ENCODE measurements around the gene COX17. TPM values are rescaled to one million over a fixed set of nuclear protein-coding genes. Genes with fewer than 3 reads are reported as not detected.
A peak's percentile ranks its signal among the peaks of the same experiment; 100 is the strongest.

Gene COX17
- total RNA-seq, 1 donor from 2014 or later, result 16.9 TPM

GRCh38 chr3:119653876-119654275, 23.3 kb downstream of the COX17 start:
- no peaks in the 10 kb centered on the region for H3K36me3 Mint-ChIP-seq (ENCODE audit: low read depth, unreplicated experiment)
- TF ChIP-seq CTCF (IDR thresholded peaks at IDR 0.05; ENCODE audit: unreplicated experiment), result no peak
- H3K9me3 Mint-ChIP-seq (ENCODE audit: unreplicated experiment), result no peaks in the 10 kb centered on the region
- H3K4me1 Mint-ChIP-seq (ENCODE audit: unreplicated experiment), result peaks cover 23% of the 10 kb centered on the region
- DNase-seq (ENCODE audit: low spot score), result no peak
- H3K4me3 Mint-ChIP-seq (ENCODE audit: unreplicated experiment), result no peak overlapping the region
- peaks cover 4% of the 10 kb centered on the region for H3K27me3 Mint-ChIP-seq (ENCODE audit: unreplicated experiment)
- no peak overlapping the region for H3K27ac Mint-ChIP-seq (ENCODE audit: unreplicated experiment)

GRCh38 chr3:119652306-119653033, 24.7 kb downstream of the COX17 start:
- H3K4me1 Mint-ChIP-seq (ENCODE audit: unreplicated experiment), result peaks cover 28% of the 10 kb centered on the region
- no peak overlapping the region for H3K27ac Mint-ChIP-seq (ENCODE audit: unreplicated experiment)
- no peak overlapping the region for H3K4me3 Mint-ChIP-seq (ENCODE audit: unreplicated experiment)
- H3K9me3 Mint-ChIP-seq (ENCODE audit: unreplicated experiment), result no peaks in the 10 kb centered on the region
- peaks cover 4% of the 10 kb centered on the region for H3K27me3 Mint-ChIP-seq (ENCODE audit: unreplicated experiment)
- no peak for TF ChIP-seq CTCF (IDR thresholded peaks at IDR 0.05; ENCODE audit: unreplicated experiment)
- H3K36me3 Mint-ChIP-seq (ENCODE audit: low read depth, unreplicated experiment), result no peaks in the 10 kb centered on the region
- DNase-seq (ENCODE audit: low spot score), result no peak

GRCh38 chr3:119649761-119650160, 27.4 kb downstream of the COX17 start:
- TF ChIP-seq CTCF (IDR thresholded peaks at IDR 0.05; ENCODE audit: unreplicated experiment), result no peak
- Mint-ChIP-seq H3K36me3 (ENCODE audit: low read depth, unreplicated experiment) (no peaks in the 10 kb centered on the region), H3K4me3 (ENCODE audit: unreplicated experiment) (no peak overlapping the region), H3K4me1 (ENCODE audit: unreplicated experiment) (peaks cover 42% of the 10 kb centered on the region), H3K27me3 (ENCODE audit: unreplicated experiment) (peaks cover 2% of the 10 kb centered on the region), H3K9me3 (ENCODE audit: unreplicated experiment) (no peaks in the 10 kb centered on the region), H3K27ac (ENCODE audit: unreplicated experiment) (no peak overlapping the region)
- DNase-seq (ENCODE audit: low spot score), result no peak

- Mint-ChIP-seq H3K9me3 (ENCODE audit: unreplicated experiment) (no peaks in the 10 kb centered on the region), H3K36me3 (ENCODE audit: low read depth, unreplicated experiment) (no peaks in the 10 kb centered on the region), H3K27ac (ENCODE audit: unreplicated experiment) (peak overlapping the region; percentile 22)
Measured at GRCh38 chr3:119647843-119648575, 29.2 kb downstream of the COX17 start.

More at GRCh38 chr3:119647843-119648575, 29.2 kb downstream of the COX17 start:
- H3K4me1 Mint-ChIP-seq (ENCODE audit: unreplicated experiment), result peaks cover 37% of the 10 kb centered on the region
- peaks cover 2% of the 10 kb centered on the region for H3K27me3 Mint-ChIP-seq (ENCODE audit: unreplicated experiment)
- H3K4me3 Mint-ChIP-seq (ENCODE audit: unreplicated experiment), result no peak overlapping the region
- no peak for DNase-seq (ENCODE audit: low spot score)
- TF ChIP-seq CTCF (IDR thresholded peaks at IDR 0.05; ENCODE audit: unreplicated experiment), result no peak

Data from endothelial cell (in vitro differentiated cells).